Activated gamma-delta T cell treated with Interleukin-2 at 50 U/mL for 16 hours (primary cell): ENCODE data around the gene SYNRG.
"Not testable (repeated sequence)": the region's sequence is repeated elsewhere in the genome, so short reads cannot be mapped to it uniquely, and the experiment has no call there.

ENCODE experiments used
- DNase-seq: peaks from one replicate; pipeline ENCODE4 v3.0.0-alpha.2; 2020

SYNRG gene, protein sequence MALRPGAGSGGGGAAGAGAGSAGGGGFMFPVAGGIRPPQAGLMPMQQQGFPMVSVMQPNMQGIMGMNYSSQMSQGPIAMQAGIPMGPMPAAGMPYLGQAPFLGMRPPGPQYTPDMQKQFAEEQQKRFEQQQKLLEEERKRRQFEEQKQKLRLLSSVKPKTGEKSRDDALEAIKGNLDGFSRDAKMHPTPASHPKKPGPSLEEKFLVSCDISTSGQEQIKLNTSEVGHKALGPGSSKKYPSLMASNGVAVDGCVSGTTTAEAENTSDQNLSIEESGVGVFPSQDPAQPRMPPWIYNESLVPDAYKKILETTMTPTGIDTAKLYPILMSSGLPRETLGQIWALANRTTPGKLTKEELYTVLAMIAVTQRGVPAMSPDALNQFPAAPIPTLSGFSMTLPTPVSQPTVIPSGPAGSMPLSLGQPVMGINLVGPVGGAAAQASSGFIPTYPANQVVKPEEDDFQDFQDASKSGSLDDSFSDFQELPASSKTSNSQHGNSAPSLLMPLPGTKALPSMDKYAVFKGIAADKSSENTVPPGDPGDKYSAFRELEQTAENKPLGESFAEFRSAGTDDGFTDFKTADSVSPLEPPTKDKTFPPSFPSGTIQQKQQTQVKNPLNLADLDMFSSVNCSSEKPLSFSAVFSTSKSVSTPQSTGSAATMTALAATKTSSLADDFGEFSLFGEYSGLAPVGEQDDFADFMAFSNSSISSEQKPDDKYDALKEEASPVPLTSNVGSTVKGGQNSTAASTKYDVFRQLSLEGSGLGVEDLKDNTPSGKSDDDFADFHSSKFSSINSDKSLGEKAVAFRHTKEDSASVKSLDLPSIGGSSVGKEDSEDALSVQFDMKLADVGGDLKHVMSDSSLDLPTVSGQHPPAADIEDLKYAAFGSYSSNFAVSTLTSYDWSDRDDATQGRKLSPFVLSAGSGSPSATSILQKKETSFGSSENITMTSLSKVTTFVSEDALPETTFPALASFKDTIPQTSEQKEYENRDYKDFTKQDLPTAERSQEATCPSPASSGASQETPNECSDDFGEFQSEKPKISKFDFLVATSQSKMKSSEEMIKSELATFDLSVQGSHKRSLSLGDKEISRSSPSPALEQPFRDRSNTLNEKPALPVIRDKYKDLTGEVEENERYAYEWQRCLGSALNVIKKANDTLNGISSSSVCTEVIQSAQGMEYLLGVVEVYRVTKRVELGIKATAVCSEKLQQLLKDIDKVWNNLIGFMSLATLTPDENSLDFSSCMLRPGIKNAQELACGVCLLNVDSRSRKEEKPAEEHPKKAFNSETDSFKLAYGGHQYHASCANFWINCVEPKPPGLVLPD (N-terminal part only)

GRCh38 chr17:37609170-37610040 lies at the start of gene SYNRG:
TSS of gene SYNRG (minus strand) at chr17:37609418. CDS start at chr17:37609355, 63 bp downstream.
- DNase-seq = peak; percentile 97

DNA sequence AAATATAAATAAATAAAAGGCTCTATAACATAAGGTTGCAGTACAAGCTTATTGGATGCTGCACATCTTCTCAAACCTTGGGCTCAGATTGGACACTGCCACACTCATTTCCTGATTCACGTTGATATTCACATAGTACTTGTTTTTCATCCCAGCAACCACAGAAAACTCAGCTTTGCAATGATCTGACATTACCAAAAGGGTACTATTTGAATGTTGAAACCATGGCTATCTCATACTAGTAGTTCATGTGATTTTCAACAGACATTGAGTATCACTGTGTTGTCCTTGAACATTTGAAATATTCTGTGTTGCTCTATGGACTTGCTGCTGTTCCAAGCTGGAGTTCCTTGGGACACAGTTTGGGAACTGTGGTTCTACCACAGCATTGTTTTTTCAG lies 48.0 kb upstream of the SYNRG start:
- no peak for DNase-seq

GRCh38 chr17:37651849-37652248 lies 42.6 kb upstream of the SYNRG start:
- no peak for DNase-seq

GRCh38 chr17:37650419-37651003 lies 41.3 kb upstream of the SYNRG start:
- no peak for DNase-seq

DNA sequence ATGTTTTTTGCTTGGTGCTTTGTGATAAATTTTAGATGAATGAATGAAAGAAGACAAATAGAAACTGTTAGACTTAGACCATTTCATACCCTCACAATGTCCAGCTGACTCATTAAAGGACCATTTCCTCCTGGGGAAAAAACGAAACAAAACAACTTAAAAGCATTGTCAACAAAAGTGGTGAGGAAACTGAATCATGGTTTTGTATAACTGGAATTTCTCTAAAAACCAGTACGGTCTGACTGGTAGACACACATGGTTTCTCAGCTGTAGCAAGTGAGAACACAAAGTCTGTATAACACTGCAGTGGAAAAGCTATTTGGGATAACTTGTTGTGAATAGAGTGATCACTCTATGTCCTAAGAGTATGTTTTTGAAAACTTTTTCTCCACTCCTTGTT lies 39.3 kb upstream of the SYNRG start:
- no peak for DNase-seq

DNA sequence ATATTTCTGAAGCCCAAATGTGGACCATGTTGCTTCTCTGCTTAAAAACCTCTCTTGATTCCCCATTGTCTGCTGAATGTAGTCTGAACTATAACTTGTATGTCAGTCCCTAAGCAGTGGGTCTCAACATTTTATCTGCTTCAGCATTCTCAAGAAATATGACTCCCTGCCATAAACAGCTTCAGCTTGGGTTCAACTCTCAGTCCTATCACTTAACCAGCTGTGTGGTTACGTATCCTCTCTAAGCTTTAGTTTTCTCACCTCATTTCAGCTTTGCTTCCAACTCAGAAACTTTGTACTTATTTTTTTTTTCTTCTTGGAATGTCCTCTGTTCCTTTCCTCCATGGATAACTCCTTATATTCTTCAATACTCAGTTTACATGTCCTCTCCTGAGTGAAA lies 38.6 kb upstream of the SYNRG start:
- no peak for DNase-seq

DNA sequence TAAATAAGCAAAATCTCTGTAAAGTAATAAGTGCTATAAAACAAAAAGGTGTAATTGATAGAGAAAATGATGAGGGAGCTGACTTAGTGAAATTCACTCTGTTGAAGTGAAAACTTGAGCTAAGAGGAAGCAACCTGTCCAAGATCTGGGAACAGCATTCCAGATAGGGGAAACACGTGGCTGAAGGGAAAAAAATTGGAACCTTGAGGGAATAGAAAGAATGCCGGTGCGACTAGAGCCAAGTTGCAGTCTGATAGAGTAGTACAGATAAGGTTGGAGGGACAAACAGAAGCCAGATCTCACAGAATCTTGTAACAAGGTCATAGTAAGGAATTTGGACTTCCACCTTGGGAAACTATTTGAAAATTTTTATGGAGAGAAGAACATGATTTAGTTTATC lies 34.7 kb upstream of the SYNRG start:
- no peak for DNase-seq

- DNase-seq = peak; percentile 85
Measured at GRCh38 chr17:37643118-37643766, 34.0 kb upstream of the SYNRG start, which contains the start of gene DDX52. TSS of gene DDX52 (minus strand) at chr17:37643446. CDS start at chr17:37643420, 26 bp downstream.

DNA sequence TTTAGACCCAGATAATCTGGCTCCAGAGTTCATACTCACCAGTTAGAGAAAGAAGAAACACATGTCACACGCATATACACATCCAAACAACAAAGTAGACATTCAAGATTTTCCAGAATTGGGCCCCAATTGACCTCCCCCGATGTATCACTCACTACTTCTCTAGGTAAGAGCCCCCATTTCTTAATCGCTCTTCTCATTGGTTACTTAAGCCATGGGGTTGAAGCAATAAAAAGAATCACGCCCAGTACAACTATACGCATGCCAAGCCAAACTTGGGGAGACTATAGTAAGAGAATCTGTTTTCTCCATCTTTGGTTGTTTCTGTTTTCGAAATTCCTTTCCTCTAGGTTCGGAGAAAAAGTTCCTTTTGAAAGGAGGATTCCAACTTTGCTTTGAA lies 33.5 kb upstream of the SYNRG start:
- no peak for DNase-seq

DNA sequence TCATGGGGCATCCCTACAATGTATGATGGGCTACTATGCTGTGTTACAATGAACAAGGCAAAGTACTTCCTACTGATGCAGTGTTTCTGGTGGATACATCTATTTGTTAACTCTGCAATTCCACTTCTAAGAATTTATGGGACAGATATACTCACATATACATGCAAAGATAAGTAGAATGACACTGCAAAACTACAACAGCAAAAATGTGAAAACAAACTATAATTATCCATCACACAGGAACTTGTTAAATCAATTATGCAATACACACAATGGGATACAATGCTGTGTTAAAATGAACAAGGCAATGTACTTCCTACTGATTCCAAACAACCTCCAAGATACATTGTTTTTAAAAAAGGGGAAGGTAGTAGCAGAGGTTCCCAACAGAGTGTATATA lies 30.8 kb upstream of the SYNRG start:
- DNase-seq = no peak

- DNase-seq = no peak
Measured at GRCh38 chr17:37637956-37638355, 28.7 kb upstream of the SYNRG start.

GRCh38 chr17:37616430-37616829 lies 7.2 kb upstream of the SYNRG start:
- not testable (repeated sequence) for DNase-seq

- DNase-seq = no peak
Measured at GRCh38 chr17:37614823-37615222, 5.6 kb upstream of the SYNRG start.

DNA sequence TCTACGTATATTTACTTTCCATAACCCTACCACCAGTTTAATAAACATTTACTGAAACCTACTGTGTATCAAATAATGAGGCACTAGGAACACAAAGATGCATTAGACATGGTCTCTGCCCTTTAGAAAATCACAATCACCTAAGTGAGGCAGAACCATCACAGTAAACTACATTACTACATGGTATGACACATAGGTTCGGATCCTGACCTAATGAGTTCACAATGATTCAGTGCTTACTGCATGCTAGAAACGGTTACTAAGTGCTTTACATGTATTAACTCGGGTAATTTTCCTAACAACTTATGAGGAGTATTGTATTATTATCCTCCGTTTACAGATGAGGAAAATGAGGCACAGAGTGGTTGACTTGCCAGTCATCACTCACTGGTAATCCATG lies 5.2 kb upstream of the SYNRG start:
- no peak for DNase-seq

DNA sequence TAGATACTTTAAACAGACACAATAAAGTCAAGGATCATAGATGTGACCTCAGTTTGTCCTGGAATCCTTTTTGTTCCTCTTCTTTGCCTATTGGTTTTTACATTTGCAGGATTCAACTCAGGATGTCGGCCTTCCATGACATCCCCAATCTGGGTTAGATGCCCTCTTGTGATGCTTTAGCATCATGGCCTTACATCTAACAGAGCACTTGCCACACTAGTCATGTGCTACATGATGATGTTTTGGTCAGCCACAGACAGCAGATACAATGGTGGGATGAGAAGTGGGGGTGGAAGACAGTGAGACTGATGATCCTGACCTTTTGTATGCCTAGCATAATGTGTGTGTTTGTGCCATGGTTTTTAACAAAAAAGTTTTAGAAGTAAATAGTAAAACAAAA lies 1.8 kb upstream of the SYNRG start:
- DNase-seq = no peak

DNA sequence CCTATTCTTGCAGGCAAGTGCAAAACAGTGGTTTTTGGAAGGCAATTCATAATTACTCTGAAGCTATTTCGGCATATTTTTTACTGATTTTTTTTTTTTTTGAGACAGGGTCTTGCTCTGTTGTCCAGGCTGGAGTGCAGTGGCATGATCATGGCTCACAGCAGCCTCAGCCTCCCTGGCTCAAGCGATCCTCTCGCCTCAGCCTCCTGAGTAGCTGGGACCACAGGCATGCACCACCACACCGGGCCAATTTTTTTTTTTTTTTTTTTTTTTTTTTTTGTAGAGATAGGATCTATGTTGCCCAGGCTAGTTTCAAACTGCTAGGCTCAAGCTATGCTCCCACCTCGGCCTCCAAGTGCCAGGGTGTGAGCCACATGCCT lies 813 bp upstream of the SYNRG start:
- DNase-seq = not testable (repeated sequence)

DNA sequence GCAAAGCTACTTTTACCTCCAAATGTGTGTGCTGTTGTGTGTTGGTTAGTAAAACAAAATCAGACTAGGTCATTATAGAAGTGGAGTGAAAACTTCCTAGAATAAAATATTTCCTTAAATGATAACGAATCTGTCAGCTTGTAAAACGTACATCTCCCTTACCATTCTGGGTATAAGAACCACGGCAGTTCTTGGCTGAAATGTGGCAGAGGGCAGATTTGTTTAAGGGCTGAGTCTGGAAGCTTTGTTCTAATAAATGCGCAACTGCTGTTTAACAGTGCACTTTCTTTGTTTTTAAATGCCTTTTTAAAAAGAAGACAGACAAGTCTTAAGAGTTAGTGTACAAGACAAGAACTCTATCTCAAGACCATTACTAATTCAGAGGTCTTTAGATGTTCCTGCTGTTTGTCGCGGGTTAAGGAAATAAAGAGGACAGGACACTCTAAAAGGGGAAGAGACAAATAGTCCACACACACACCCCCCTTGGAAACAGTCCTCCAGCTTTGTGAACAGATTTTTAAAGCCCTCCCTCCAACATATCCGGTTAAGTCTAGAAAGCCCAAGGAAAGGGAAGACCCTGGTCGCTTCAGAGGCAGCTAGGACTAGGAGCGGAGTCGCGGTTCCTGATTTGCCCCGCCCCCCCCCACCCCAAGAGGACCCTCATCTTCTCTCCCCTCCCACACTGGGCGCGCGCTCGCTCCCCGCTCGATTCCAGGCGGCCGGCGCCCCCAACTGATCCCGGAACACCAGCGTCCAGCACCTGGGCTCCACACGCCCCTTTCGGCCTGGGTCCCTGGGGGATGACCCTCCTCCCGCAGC lies 658 bp downstream of the SYNRG start:
- no peak for DNase-seq

GRCh38 chr17:37607637-37608331 lies 1.4 kb downstream of the SYNRG start:
- DNase-seq = peak; percentile 24

DNA sequence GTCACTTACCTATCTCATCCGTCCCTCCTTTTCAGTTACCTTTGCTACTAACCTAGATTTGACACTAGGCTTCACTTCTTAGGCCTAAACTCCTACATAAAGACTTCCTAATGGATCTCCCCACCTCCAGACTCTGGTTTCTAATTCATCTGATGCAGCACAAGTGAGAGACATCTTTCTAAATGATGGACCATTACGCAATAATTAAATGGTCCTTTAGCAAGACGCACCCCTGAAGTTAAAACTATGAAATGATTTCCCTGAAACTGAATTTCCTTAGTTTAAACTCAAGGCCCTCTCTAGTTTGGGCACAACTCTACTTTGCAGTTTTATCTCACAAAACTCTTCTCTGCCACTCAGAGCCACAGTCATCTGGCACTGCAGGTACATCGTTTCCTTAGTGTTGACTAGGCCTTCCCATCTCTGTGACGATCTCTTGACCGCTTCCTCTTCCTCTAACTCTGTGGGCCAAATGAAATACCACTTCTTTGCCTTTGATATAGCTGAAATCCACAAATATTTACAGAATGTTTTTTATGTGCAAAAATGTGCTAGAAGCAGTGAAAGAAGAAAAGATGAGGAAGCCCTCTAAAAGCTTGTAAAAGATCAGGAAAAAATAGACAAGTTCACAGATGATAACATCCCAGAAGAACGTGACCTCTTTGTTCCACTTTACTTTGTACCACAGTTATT lies 3.3 kb downstream of the SYNRG start:
- peak; percentile 42 for DNase-seq
